K562 (cell line): ENCODE results near the gene ABCG2. TPM values are rescaled to one million over a fixed set of nuclear protein-coding genes. Genes with fewer than 3 reads are reported as not detected.

ENCODE experiments used
- ATAC-seq: fragments of 200-7000 bp; cut with Tn5 transposase; 3 replicates; pipeline ENCODE4 v1.9.1; 2020; ENCODE audit warnings: moderate library complexity
- BruUV-seq: library from RNA; stranded (reverse); fragments of 400-500 nt; replicated peaks from 2 replicates; lab custom pipeline; 2021; lab: Mats Ljungman, UMichigan
- CTCF ChIA-PET: fragments of 300-600 bp; formaldehyde crosslinking; extraction: SDS; loops from one replicate; lab custom pipeline; 2021; ENCODE audit warnings: low intra/inter-chr PET ratio; lab: Yijun Ruan, JAX
- POLR2A ChIA-PET: fragments of 300-600, 350-650 bp; sonication (Branson Sonifier 250); formaldehyde crosslinking; extraction: SDS; loops from one replicate; lab custom pipeline; 2021; ENCODE audit warnings: antibody characterized with exemption, inconsistent platforms; lab: Yijun Ruan, JAX
- DNase-seq, 4 experiments: peaks; one replicate each; pipeline versions ENCODE4 v3.0.0 to v3.0.0-alpha.2; 2011 to 2018; ENCODE audit warnings: low spot score in 3 of 4, mixed read lengths in 3 of 4; ENCODE audit errors: extremely low read depth in 1 of 4
- FAIRE-seq: peaks from 2 replicates; lab custom pipeline; 2011; peaks lifted over from hg19 to GRCh38; lab: Jason Lieb, UNC
- H2AFZ ChIP-seq: 2 replicates; pipeline ENCODE4 v1.6.0; 2011; ENCODE audit warnings: low read depth, low read length, control low read depth, inconsistent platforms
- H3K27ac ChIP-seq: fragments of 200-600 bp; 3 replicates; pipeline ENCODE4 v1.8.0; 2011; ENCODE audit warnings: low read depth, mild to moderate bottlenecking, control low read depth, inconsistent platforms, low read length, moderate library complexity, mixed read lengths; ENCODE audit errors: extremely low read depth
- H3K27me3 ChIP-seq, 2 experiments: fragments of 300-600 bp in 1 of 2; 2 replicates in 1 of 2; 3 replicates in 1 of 2; pipeline versions ENCODE4 v1.6.0 to v1.8.0; 2011; ENCODE audit warnings: inconsistent platforms in 2 of 2, low read length in 2 of 2, mild to moderate bottlenecking in 1 of 2, mixed read lengths in 1 of 2, moderate library complexity in 1 of 2; ENCODE audit not compliant: control insufficient read depth in 2 of 2, insufficient read depth in 2 of 2
- H3K36me3 ChIP-seq: fragments of 300-600 bp; 3 replicates; pipeline ENCODE4 v1.8.0; 2011; ENCODE audit warnings: mild to moderate bottlenecking, low read length, inconsistent platforms; ENCODE audit not compliant: control insufficient read depth, insufficient read depth
- H3K4me1 ChIP-seq, 2 experiments: fragments of 200-600 bp in 1 of 2; replicated peaks in 1 of 2; 2 replicates in 1 of 2; 3 replicates in 1 of 2; pipeline versions ENCODE4 v1.5.1 to v1.8.0; 2011; ENCODE audit warnings: inconsistent platforms in 2 of 2, low read length in 2 of 2, mild to moderate bottlenecking in 1 of 2, mixed read lengths in 1 of 2, moderate library complexity in 1 of 2; ENCODE audit not compliant: control insufficient read depth in 2 of 2, insufficient read depth in 2 of 2
- H3K4me2 ChIP-seq: 2 replicates; pipeline ENCODE4 v1.6.1; 2011; ENCODE audit warnings: low read length, control low read depth, inconsistent platforms, mixed read lengths; ENCODE audit not compliant: insufficient read depth
- H3K4me3 ChIP-seq: fragments of 200-600 bp; sonication (generic), shearing (Covaris generic); 2 replicates; pipeline ENCODE4 v1.5.1; 2016; ENCODE audit warnings: control low read depth, inconsistent platforms
- H3K79me2 ChIP-seq: fragments of 200-600 bp; 3 replicates; pipeline ENCODE4 v1.8.0; 2011; ENCODE audit warnings: low read length, inconsistent platforms; ENCODE audit not compliant: control insufficient read depth, insufficient read depth
- H3K9ac ChIP-seq, 2 experiments: 2 replicates each; pipeline versions ENCODE4 v1.6.0 to v1.6.1; 2011; ENCODE audit warnings: low read depth in 2 of 2, low read length in 2 of 2, control low read depth in 1 of 2, inconsistent platforms in 1 of 2, mild to moderate bottlenecking in 1 of 2, mixed read lengths in 1 of 2; ENCODE audit not compliant: insufficient read depth in 1 of 2
- H3K9me1 ChIP-seq: one replicate; pipeline ENCODE4 v1.6.0; 2011; ENCODE audit warnings: inconsistent platforms, mild to moderate bottlenecking, low read length, moderate library complexity; ENCODE audit not compliant: control insufficient read depth, insufficient read depth
- H3K9me3 ChIP-seq: replicated peaks from 2 replicates; pipeline ENCODE4 v1.5.1; 2011; ENCODE audit warnings: low read depth, low read length, inconsistent platforms; ENCODE audit not compliant: control insufficient read depth, insufficient read depth
- H4K20me1 ChIP-seq: replicated peaks from 2 replicates; pipeline ENCODE4 v1.6.1; 2011; ENCODE audit warnings: low read length, inconsistent platforms, mixed read lengths; ENCODE audit not compliant: control insufficient read depth, insufficient read depth
- BACH1 ChIP-seq: fragments of 200-800 bp; sonication (Bioruptor generic); IDR thresholded peaks from 2 replicates; pipeline ENCODE4 v1.6.1; 2016; ENCODE audit warnings: missing genetic modification characterization, missing compliant biosample characterization
- CBX8 ChIP-seq: fragments of 200-600 bp; sonication (generic); IDR thresholded peaks from 2 replicates; pipeline ENCODE4 v1.6.1; 2012; ENCODE audit warnings: borderline replicate concordance, mixed run types, low read depth, mild to moderate bottlenecking, moderate library complexity, mixed read lengths, low read length, control low read depth, inconsistent platforms; ENCODE audit not compliant: poor library complexity, severe bottlenecking; ENCODE audit errors: extremely low read depth
- CHD4 ChIP-seq: fragments of 200-600 bp; sonication (generic); IDR thresholded peaks from 3 replicates; pipeline ENCODE4 v1.6.1; 2012; ENCODE audit warnings: low read depth, mild to moderate bottlenecking, mixed read lengths, low read length, inconsistent platforms; ENCODE audit not compliant: insufficient read depth, insufficient replicate concordance, poor library complexity, severe bottlenecking
- MEF2A ChIP-seq: IDR thresholded peaks from 2 replicates; pipeline ENCODE4 v1.6.1; 2011; ENCODE audit warnings: low read depth, mild to moderate bottlenecking, low read length, moderate library complexity; ENCODE audit not compliant: control insufficient read depth
- PTRF ChIP-seq: fragments of 450-650 bp; IDR thresholded peaks from 2 replicates; pipeline ENCODE4 v1.6.1; 2016; ENCODE audit warnings: mild to moderate bottlenecking, missing genetic modification characterization, missing compliant biosample characterization
- WGBS: fragments of 100-300 bp; shearing (Covaris generic); methylation state at CpG from one replicate; pipeline ENCODE4 v1.1.6; 2016; ENCODE audit warnings: low coverage, mixed read lengths; ENCODE audit not compliant: insufficient coverage; ENCODE audit errors: missing lambda C conversion rate; 5-methylcytosine and 5-hydroxymethylcytosine counted together
- in situ Hi-C: fragments of 300-500 bp; cut with MboI; formaldehyde crosslinking; loops from 4 replicates; pipeline ENCODE4 v1.15.0; 2018; ENCODE audit warnings: inconsistent platforms, mixed read lengths
- intact Hi-C: fragments of 100-400 bp; cut with micrococcal nuclease; formaldehyde crosslinking; loops from 2 replicates; pipeline ENCODE4 v1.14.2; 2022
- polyA plus RNA-seq, 8 experiments: library from polyadenylated mRNA; depleted of rRNA in 4 of 8; stranded (reverse) in 5 of 8; unstranded in 3 of 8; fragments of >200 nt; fragmentation: Nextera tagmentation in 2 of 8; fragmentation: Illumina TruSeq in 1 of 8; extraction: Ambion mirVana in 2 of 8; extraction: Trizol in 1 of 8; gene quantifications; 2 replicates each; pipeline versions ENCODE4 v1.2.1 to v1.2.3, GENCODE V29; 2011 to 2014; ENCODE audit warnings: inconsistent platforms in 1 of 8, missing spikeins in 1 of 8
- total RNA-seq, 7 experiments: library from RNA; depleted of rRNA in 6 of 7; stranded (reverse); fragments of >200 nt in 6 of 7; fragmentation: Illumina TruSeq in 2 of 7; extraction: Trizol in 2 of 7; gene quantifications; 2 replicates each; pipeline versions ENCODE4 v1.2.1 to v1.2.3, GENCODE V29; 2011 to 2021; ENCODE audit warnings: low replicate concordance in 1 of 7
- TF ChIP-seq, protein P1 (sequence below): fragments of 200-800 bp; sonication (Bioruptor generic); IDR thresholded peaks from 2 replicates; pipeline ENCODE4 v1.6.1; 2017; ENCODE audit warnings: missing genetic modification characterization, missing compliant biosample characterization
- TF ChIP-seq, protein P2 (sequence below), 2 experiments: fragments of 450-650 bp in 1 of 2; IDR thresholded peaks; 2 replicates each; pipeline ENCODE4 v1.6.1; 2011 to 2017; ENCODE audit warnings: low read depth in 2 of 2, antibody characterized with exemption in 1 of 2, borderline replicate concordance in 1 of 2, low read length in 1 of 2, mild to moderate bottlenecking in 1 of 2, mixed read lengths in 1 of 2; ENCODE audit not compliant: control insufficient read depth in 1 of 2

ABCG2 gene
- total and polyA plus RNA-seq, 9 of the 15 experiments (the other 6 are each of a cell fraction or from before 2014, with no cell fraction given) = 0.01 to 0.36 (median 0.11) TPM; not detected in 4

DNA sequence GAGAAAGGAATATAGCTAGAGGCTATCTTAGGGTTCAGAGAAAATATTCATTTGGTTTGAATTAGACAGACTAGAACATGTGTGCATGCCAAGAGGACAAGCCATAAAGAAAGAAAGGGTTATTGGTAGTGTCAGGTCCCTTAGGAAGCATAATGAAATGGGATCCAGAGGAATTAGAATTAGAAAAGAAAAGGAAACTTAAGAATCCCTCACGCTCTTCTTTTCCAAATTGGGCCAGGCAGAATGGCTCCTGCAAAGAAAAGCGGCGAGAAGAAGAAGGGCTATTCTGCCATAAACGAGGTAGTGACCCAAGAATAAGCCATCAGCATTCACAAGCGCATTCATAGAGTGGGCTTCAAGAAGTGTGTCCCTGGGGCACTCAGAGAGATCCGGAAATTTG, 4.9 kb upstream of the ABCG2 start:
- no peak for FAIRE-seq
- in situ Hi-C loops = no loop called here
- no TSS peak for BruUV-seq
- ATAC-seq = no peak
- ChIA-PET CTCF (no interaction called here), POLR2A (no interaction called here)
- intact Hi-C loops = no loop called here
- no peaks in the 10 kb centered on the region for H4K20me1 ChIP-seq
- TF ChIP-seq, protein P1, sequence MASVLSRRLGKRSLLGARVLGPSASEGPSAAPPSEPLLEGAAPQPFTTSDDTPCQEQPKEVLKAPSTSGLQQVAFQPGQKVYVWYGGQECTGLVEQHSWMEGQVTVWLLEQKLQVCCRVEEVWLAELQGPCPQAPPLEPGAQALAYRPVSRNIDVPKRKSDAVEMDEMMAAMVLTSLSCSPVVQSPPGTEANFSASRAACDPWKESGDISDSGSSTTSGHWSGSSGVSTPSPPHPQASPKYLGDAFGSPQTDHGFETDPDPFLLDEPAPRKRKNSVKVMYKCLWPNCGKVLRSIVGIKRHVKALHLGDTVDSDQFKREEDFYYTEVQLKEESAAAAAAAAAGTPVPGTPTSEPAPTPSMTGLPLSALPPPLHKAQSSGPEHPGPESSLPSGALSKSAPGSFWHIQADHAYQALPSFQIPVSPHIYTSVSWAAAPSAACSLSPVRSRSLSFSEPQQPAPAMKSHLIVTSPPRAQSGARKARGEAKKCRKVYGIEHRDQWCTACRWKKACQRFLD (CRISPR knock-in tag) = no peak
- TF ChIP-seq CBX8 (no peak), MEF2A (no peak), CHD4 (no peak), PTRF (no peak), BACH1 (tag) (no peak)
- TF ChIP-seq, protein P2, sequence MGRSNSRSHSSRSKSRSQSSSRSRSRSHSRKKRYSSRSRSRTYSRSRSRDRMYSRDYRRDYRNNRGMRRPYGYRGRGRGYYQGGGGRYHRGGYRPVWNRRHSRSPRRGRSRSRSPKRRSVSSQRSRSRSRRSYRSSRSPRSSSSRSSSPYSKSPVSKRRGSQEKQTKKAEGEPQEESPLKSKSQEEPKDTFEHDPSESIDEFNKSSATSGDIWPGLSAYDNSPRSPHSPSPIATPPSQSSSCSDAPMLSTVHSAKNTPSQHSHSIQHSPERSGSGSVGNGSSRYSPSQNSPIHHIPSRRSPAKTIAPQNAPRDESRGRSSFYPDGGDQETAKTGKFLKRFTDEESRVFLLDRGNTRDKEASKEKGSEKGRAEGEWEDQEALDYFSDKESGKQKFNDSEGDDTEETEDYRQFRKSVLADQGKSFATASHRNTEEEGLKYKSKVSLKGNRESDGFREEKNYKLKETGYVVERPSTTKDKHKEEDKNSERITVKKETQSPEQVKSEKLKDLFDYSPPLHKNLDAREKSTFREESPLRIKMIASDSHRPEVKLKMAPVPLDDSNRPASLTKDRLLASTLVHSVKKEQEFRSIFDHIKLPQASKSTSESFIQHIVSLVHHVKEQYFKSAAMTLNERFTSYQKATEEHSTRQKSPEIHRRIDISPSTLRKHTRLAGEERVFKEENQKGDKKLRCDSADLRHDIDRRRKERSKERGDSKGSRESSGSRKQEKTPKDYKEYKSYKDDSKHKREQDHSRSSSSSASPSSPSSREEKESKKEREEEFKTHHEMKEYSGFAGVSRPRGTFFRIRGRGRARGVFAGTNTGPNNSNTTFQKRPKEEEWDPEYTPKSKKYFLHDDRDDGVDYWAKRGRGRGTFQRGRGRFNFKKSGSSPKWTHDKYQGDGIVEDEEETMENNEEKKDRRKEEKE (IDR thresholded peaks at IDR 0.05; ENCODE audit: borderline replicate concordance in 1 of 2, control insufficient read depth in 1 of 2, low read depth in 2 of 2, low read length in 1 of 2) = no peak
- H3K9ac ChIP-seq = no peak overlapping the region
- no peaks in the 10 kb centered on the region for H3K36me3 ChIP-seq
- H3K79me2 ChIP-seq = no peaks in the 10 kb centered on the region
- H3K4me3 ChIP-seq = no peak overlapping the region
- H2AFZ ChIP-seq = no peak overlapping the region
- H3K4me1 ChIP-seq = peaks cover 4 to 9% of the 10 kb centered on the region in 2 experiments; a peak in 2 of 5 replicates
- H3K27me3 ChIP-seq = peaks cover 2 to 4% of the 10 kb centered on the region in 2 experiments; a peak in 2 of 5 replicates
- WGBS = 7% methylated on average over 6 of the region's 6 CpGs
- H3K9me3 ChIP-seq = no peaks in the 10 kb centered on the region
- no peak overlapping the region for H3K4me2 ChIP-seq
- H3K27ac ChIP-seq = no peak overlapping the region
- no peak for DNase-seq
- H3K9me1 ChIP-seq = no peaks in the 10 kb centered on the region
